Stimulated activated naive B cell treated with anti-CD40 and anti-IgM and Interleukin-4, amounts not matched to agents 10 μg/mL and 1 μg/mL and 100 μg/mL, for 72 hours (primary cell): Measurements from ENCODE around the gene CXCL14.

Experiments used
- ATAC-seq, 2 donors: fragments of 150-1000 bp; cut with Tn5 transposase; replicated peaks; 2 replicates each; pipeline ENCODE4 v1.10.0; 2021; ENCODE audit warnings: moderate library complexity in 1 of 2
- DNase-seq: peaks from one replicate; pipeline ENCODE4 v3.0.0; 2021
- H3K27ac Mint-ChIP-seq: one replicate; pipeline ENCODE4 v1.8.0; 2022; ENCODE audit warnings: mild to moderate bottlenecking, mixed read lengths
- H3K27me3 Mint-ChIP-seq, 2 donors: one replicate each; pipeline ENCODE4 v1.8.0; 2022; ENCODE audit warnings: mixed read lengths in 2 of 2
- H3K36me3 Mint-ChIP-seq, 2 donors: one replicate each; pipeline ENCODE4 v1.8.0; 2022; ENCODE audit warnings: mixed read lengths in 2 of 2, mild to moderate bottlenecking in 1 of 2
- H3K4me1 Mint-ChIP-seq, 2 donors: one replicate each; pipeline ENCODE4 v1.8.0; 2022; ENCODE audit warnings: mixed read lengths in 2 of 2, mild to moderate bottlenecking in 1 of 2
- H3K4me3 Mint-ChIP-seq, 2 donors: one replicate each; pipeline ENCODE4 v1.8.0; 2022; ENCODE audit warnings: mild to moderate bottlenecking in 2 of 2, mixed read lengths in 2 of 2, moderate library complexity in 1 of 2
- H3K9me3 Mint-ChIP-seq, 2 donors: one replicate each; pipeline ENCODE4 v1.8.0; 2022; ENCODE audit warnings: mixed read lengths in 2 of 2, mild to moderate bottlenecking in 1 of 2

Gene CXCL14

GRCh38 chr5:135589152-135589551, 10.4 kb upstream of the CXCL14 start:
- H3K9me3 Mint-ChIP-seq, result no peaks in the 10 kb centered on the region

GRCh38 chr5:135587721-135588663, 9.2 kb upstream of the CXCL14 start:
- no peak for ATAC-seq
- H3K9me3 Mint-ChIP-seq, result no peaks in the 10 kb centered on the region
- H3K36me3 Mint-ChIP-seq, result no peaks in the 10 kb centered on the region
- H3K27me3 Mint-ChIP-seq, result peaks cover 12 to 16% of the 10 kb centered on the region in 2 donors
- no peaks in the 10 kb centered on the region for H3K4me1 Mint-ChIP-seq
- no peak for DNase-seq
- no peak overlapping the region for H3K27ac Mint-ChIP-seq
- no peak overlapping the region for H3K4me3 Mint-ChIP-seq

More at GRCh38 chr5:135589152-135589551, 10.4 kb upstream of the CXCL14 start:
- no peaks in the 10 kb centered on the region for H3K36me3 Mint-ChIP-seq
- no peak overlapping the region for H3K27ac Mint-ChIP-seq
- H3K4me3 Mint-ChIP-seq, result no peak overlapping the region
- no peak for DNase-seq
- H3K4me1 Mint-ChIP-seq, result no peaks in the 10 kb centered on the region
- H3K27me3 Mint-ChIP-seq, result peaks cover under 1 to 10% of the 10 kb centered on the region in 2 donors
- ATAC-seq, result no peak

GRCh38 chr5:135584918-135585317, 6.1 kb upstream of the CXCL14 start:
- no peaks in the 10 kb centered on the region for H3K9me3 Mint-ChIP-seq
- peaks cover 30 to 33% of the 10 kb centered on the region in 2 donors for H3K27me3 Mint-ChIP-seq
- no peaks in the 10 kb centered on the region for H3K36me3 Mint-ChIP-seq
- DNase-seq, result no peak
- H3K4me1 Mint-ChIP-seq, result no peaks in the 10 kb centered on the region
- no peak overlapping the region for H3K27ac Mint-ChIP-seq
- no peak for ATAC-seq
- no peak overlapping the region for H3K4me3 Mint-ChIP-seq

- H3K4me1 Mint-ChIP-seq, result peaks cover 0 to under 1% of the 10 kb centered on the region in 2 donors
- H3K4me3 Mint-ChIP-seq, result no peak overlapping the region
- no peaks in the 10 kb centered on the region for H3K36me3 Mint-ChIP-seq
- no peak overlapping the region for H3K27ac Mint-ChIP-seq
- no peaks in the 10 kb centered on the region for H3K9me3 Mint-ChIP-seq
- H3K27me3 Mint-ChIP-seq, result peaks cover 36 to 39% of the 10 kb centered on the region in 2 donors
- ATAC-seq (no peak), DNase-seq (no peak)
Observed at GRCh38 chr5:135584276-135584675, 5.5 kb upstream of the CXCL14 start.

DNA sequence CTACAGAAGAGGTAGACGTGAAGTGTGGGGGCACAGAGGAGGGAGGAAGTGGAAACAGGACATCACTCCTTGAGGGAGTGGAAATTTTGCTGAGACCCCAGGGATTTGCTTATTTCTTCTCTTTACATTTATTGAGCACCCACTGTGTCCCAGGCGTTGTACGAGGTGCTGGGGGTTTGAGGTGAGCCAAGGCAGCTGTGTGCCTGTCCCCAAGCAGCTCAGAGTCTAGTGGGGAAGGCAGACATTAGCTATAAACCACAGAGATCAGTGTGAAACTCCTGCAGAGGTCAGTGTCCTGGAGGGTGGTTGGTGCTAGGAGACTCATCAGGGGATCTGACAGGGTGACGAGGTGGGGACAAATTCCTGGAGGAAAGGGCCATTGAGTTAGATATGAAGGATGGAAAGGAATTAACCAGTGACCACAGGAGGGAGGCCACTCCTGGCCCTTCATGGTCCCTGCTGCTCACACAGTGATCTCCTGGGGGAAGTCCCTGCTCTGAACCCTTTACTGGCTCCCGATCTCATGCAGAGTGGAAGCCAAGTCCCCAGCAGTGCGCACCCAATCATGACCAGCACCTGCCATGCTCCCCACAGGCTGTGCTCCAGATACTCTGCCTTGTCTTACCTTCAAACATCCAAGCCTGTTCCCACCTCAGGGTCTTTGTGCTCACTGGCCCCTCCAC, 3.4 kb upstream of the CXCL14 start:
- DNase-seq, result no peak
- Mint-ChIP-seq H3K9me3 (no peaks in the 10 kb centered on the region), H3K27me3 (peaks cover 48 to 59% of the 10 kb centered on the region in 2 donors), H3K27ac (no peak overlapping the region), H3K4me3 (no peak overlapping the region), H3K4me1 (peaks cover 4 to 6% of the 10 kb centered on the region in 2 donors), H3K36me3 (no peaks in the 10 kb centered on the region)
- no peak for ATAC-seq

GRCh38 chr5:135578305-135578684, 496 bp downstream of the CXCL14 start:
- ATAC-seq (no peak), DNase-seq (no peak)
- H3K27me3 Mint-ChIP-seq, result peaks cover 52 to 60% of the 10 kb centered on the region in 2 donors
- peaks cover 4 to 6% of the 10 kb centered on the region in 2 donors for H3K4me1 Mint-ChIP-seq
- no peaks in the 10 kb centered on the region for H3K36me3 Mint-ChIP-seq
- H3K9me3 Mint-ChIP-seq, result no peaks in the 10 kb centered on the region
- H3K4me3 Mint-ChIP-seq, result no peak overlapping the region
- no peak overlapping the region for H3K27ac Mint-ChIP-seq

DNA sequence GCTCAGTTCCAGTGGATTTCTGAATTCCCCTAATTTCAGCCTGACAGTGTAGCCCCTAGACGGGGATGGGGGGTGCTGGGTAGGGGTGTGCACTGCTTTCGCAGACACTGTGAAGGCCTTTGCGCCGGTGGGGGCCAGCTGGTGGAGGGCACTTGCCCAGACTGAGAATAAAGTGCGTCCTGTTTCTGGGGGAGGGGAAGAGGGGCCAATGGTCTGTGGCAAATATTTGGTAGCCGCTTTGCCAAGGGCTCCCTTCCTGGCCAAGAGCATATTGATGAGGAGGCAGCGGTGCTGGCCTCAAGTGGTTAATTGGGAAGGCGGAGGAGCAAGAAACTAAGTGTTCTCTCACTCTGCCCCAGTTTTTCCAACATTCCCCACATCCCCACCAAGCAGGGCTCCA, 1.4 kb downstream of the CXCL14 start:
- no peak for ATAC-seq
- Mint-ChIP-seq H3K27ac (no peak overlapping the region), H3K4me1 (peaks cover 4 to 6% of the 10 kb centered on the region in 2 donors), H3K4me3 (no peak overlapping the region), H3K27me3 (peaks cover 49 to 51% of the 10 kb centered on the region in 2 donors), H3K36me3 (no peaks in the 10 kb centered on the region), H3K9me3 (no peaks in the 10 kb centered on the region)
- no peak for DNase-seq

- Mint-ChIP-seq H3K36me3 (no peaks in the 10 kb centered on the region), H3K4me1 (peaks cover 4 to 6% of the 10 kb centered on the region in 2 donors), H3K27me3 (peaks cover 41 to 43% of the 10 kb centered on the region in 2 donors), H3K9me3 (no peaks in the 10 kb centered on the region), H3K4me3 (no peak overlapping the region), H3K27ac (no peak overlapping the region)
- no peak for ATAC-seq
- no peak for DNase-seq
Observed at GRCh38 chr5:135576075-135576599, 2.7 kb downstream of the CXCL14 start.

- Mint-ChIP-seq H3K27me3 (peaks cover 39 to 40% of the 10 kb centered on the region in 2 donors), H3K36me3 (no peaks in the 10 kb centered on the region), H3K27ac (no peak overlapping the region), H3K4me1 (peaks cover 4 to 6% of the 10 kb centered on the region in 2 donors), H3K4me3 (no peak overlapping the region), H3K9me3 (no peaks in the 10 kb centered on the region)
- no peak for DNase-seq
- no peak for ATAC-seq
Observed at GRCh38 chr5:135574493-135574892, 4.3 kb downstream of the CXCL14 start.

DNA sequence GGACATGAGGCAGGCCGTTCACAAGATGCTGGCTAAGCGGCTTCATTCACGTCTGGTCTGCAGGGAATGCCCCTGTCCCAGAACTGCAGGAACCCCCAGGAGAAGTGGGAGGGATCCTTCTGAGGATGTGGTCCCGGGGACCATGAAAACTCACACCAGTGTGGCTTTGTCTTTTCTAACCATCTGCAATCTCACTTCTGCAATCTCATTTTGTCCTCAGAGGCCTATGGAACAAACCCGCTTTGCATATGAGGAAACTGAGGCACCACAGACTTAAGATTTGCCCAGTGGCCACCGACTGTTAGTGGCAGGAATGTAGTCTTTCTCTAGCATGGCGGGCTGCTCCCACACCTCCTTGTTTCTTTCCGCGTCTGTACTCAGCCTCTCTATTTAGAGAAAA, 6.9 kb downstream of the CXCL14 start:
- no peak overlapping the region for H3K4me3 Mint-ChIP-seq
- no peaks in the 10 kb centered on the region for H3K36me3 Mint-ChIP-seq
- no peaks in the 10 kb centered on the region for H3K9me3 Mint-ChIP-seq
- ATAC-seq (no peak), DNase-seq (no peak)
- peaks cover 26 to 33% of the 10 kb centered on the region in 2 donors for H3K27me3 Mint-ChIP-seq
- H3K27ac Mint-ChIP-seq, result no peak overlapping the region
- H3K4me1 Mint-ChIP-seq, result no peaks in the 10 kb centered on the region

GRCh38 chr5:135571066-135571609, 7.7 kb downstream of the CXCL14 start:
- H3K27me3 Mint-ChIP-seq, result peaks cover 29 to 39% of the 10 kb centered on the region in 2 donors
- no peaks in the 10 kb centered on the region for H3K36me3 Mint-ChIP-seq
- ATAC-seq (no peak), DNase-seq (no peak)
- no peak overlapping the region for H3K27ac Mint-ChIP-seq
- no peaks in the 10 kb centered on the region for H3K9me3 Mint-ChIP-seq
- H3K4me3 Mint-ChIP-seq, result no peak overlapping the region
- peaks cover 0 to 3% of the 10 kb centered on the region in 2 donors for H3K4me1 Mint-ChIP-seq

GRCh38 chr5:135570453-135570764, 8.4 kb downstream of the CXCL14 start:
- no peak for DNase-seq
- Mint-ChIP-seq H3K4me1 (peaks cover 0 to 5% of the 10 kb centered on the region in 2 donors), H3K27ac (no peak overlapping the region), H3K4me3 (no peak overlapping the region), H3K36me3 (no peaks in the 10 kb centered on the region), H3K9me3 (no peaks in the 10 kb centered on the region), H3K27me3 (peaks cover 27 to 43% of the 10 kb centered on the region in 2 donors)
- ATAC-seq, result no peak

- Mint-ChIP-seq H3K4me3 (no peak overlapping the region), H3K4me1 (peaks cover 0 to 5% of the 10 kb centered on the region in 2 donors), H3K27me3 (peaks cover 30 to 47% of the 10 kb centered on the region in 2 donors), H3K36me3 (no peaks in the 10 kb centered on the region), H3K27ac (no peak overlapping the region), H3K9me3 (no peaks in the 10 kb centered on the region)
- ATAC-seq (peak; percentile 42 to 44), DNase-seq (no peak)
Observed at GRCh38 chr5:135569755-135570452, 8.9 kb downstream of the CXCL14 start.

- no peaks in the 10 kb centered on the region for H3K36me3 Mint-ChIP-seq
- peaks cover 30 to 47% of the 10 kb centered on the region in 2 donors for H3K27me3 Mint-ChIP-seq
- no peak overlapping the region for H3K27ac Mint-ChIP-seq
- DNase-seq, result no peak
- H3K4me3 Mint-ChIP-seq, result no peak overlapping the region
- H3K9me3 Mint-ChIP-seq, result no peaks in the 10 kb centered on the region
- no peak for ATAC-seq
- H3K4me1 Mint-ChIP-seq, result peaks cover 0 to 5% of the 10 kb centered on the region in 2 donors
Observed at GRCh38 chr5:135568923-135569360, 9.8 kb downstream of the CXCL14 start.
